GM19099 (cell line): ENCODE measurements around the gene RMDN2.

Experiments
- POLR2A ChIP-seq: IDR thresholded peaks from 3 replicates; pipeline ENCODE4 v1.6.1; 2011; ENCODE audit warnings: low read depth; ENCODE audit not compliant: insufficient read length; ENCODE audit errors: extremely low read depth

RMDN2 gene

DNA sequence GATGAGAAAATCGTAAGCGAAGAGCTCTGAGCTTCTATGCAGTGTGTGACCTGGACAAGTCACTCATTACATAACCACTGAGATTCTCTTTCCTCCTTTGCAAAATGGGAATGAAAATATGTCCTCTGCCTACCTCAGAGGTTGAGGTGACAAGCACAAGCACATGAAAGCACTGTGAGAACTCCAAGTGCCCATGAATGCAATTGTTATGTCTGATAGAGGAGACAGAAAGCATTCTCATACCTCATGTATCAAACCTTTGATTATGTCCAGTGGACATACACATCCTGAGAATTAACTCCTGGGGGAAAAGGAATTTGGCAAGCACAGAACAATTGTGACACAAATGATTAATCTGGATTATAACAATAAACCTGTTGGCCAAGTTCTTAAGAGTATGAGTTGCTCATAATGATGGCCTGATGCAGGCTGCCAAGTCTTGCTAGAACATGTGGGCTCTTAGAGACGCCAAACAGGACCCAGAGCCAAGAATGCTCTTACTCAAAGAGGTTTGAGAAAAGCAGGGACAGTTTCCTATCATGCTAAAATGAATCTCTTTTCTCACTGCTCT lies 8.5 kb upstream of the RMDN2 start:
- TF ChIP-seq POLR2A = no peak

DNA sequence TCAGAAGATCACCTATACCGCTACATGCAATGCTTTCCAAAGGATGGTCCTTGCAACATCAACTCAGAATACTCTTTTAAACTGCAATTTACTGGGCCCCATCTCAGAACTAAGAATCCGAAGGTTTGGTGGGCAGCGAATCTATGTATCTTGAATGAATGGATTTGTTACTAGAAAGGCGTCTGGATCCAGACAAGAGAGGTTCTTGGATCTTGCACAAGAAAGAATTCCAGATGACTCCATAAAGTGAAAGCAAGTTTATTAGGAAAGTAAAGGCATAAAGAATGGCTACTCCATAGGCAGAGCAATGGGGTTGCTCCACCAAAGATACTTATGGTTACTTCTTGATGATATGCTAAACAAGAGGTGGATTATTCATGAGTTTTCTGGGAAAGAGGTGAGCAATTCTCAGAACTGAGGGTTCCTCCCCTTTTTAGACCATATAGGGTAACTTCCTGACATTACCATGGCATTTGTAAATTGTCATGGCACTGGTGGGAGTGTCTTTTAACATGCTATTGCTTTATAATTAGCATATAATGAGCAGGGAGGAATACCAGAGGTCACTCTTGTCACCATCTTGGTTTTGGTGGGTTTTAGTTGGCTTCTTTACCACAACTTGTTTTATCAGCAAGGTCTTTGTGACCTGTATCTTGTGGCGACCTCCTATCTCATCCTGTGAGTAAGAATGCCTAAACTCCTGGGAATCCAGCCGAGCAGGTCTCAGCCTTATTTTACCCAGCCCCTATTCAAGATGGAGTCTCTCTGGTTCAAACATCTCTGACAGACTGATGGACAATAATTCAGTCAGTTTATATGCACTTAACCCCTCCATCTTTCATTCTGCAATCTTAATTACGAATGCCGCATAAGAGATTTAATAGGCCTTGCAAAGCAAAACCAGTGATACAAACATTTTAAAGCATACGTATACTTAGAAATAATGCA lies 7.5 kb upstream of the RMDN2 start:
- no peak for TF ChIP-seq POLR2A

DNA sequence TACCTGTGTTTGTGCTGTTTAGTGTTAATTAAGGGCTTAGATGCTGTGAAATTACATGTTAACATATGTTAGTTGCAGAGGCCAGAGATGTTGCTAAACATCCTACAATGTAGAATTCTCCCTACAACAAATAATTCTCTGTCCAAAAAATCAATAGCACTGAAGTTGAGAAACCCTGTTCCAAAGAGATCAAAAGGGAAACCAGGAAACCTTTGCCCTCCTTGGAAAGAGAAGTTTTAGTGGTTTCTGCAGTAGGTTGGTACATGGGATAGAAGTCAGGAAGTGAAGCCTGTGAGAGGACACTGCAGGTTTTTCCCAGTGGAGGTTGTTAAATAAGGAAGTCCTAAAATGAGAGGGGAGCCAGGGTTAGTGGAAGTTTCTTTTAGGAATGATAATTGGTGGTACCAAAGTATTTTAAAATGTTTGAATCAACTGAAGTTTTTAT lies 6.3 kb upstream of the RMDN2 start:
- no peak for TF ChIP-seq POLR2A

DNA sequence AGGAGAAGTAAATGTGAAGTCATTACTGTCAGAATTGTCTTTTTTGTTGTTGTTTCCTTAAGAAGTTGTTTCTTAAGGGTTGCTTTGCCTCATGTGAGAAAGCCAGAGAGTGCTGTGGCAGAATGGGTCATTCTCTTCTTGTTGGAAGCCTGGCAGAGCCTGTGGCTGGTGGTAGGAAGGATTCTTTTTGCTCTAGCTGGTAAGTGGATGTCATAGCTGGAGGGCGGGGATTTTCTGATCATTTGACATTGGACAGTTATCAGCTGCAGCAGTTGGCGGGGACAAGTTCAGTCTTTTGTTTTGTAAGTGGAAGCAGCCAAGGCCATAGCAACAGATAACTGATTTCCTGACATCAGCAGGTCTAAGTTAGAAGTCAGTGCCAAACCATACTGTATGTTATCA lies 5.5 kb upstream of the RMDN2 start:
- TF ChIP-seq POLR2A = no peak

DNA sequence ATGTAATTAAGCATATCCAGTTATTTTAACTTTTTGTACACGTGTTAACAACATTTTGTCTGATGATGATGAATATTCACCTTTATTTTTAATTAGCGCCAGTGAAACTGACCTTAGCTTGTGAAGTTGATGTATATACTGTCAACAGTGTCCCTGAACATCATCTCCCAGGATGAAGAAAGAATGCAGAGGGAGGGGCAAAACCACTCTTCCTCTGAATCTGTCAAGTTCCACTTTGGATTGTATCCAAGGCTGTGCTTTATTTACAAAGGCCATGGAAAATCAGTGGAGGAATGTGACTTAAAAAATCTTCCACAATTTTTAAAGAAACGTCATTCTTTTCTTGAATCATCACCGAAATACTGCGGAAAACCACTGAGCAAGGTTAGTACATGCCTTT lies 4.5 kb upstream of the RMDN2 start:
- TF ChIP-seq POLR2A = no peak

DNA sequence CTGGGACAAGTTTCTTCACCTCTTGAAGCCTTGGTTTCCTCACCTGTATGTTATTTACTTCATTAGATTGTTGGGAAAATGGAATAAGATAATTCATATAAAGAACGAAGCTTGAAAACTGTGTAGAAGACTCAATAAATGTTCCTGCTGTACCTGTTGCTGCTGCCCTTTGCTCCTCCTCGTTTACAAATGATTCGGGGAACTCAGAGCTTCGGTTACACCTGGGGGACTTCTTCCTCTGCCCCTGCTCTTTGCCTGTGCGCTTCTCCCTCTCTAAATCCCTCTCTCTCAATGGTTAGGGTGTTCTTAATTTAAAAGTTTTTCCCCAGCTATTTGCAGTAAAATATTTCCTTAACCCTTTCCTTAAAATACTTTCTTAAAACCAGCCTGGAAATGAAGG lies 3.3 kb upstream of the RMDN2 start:
- no peak for TF ChIP-seq POLR2A

DNA sequence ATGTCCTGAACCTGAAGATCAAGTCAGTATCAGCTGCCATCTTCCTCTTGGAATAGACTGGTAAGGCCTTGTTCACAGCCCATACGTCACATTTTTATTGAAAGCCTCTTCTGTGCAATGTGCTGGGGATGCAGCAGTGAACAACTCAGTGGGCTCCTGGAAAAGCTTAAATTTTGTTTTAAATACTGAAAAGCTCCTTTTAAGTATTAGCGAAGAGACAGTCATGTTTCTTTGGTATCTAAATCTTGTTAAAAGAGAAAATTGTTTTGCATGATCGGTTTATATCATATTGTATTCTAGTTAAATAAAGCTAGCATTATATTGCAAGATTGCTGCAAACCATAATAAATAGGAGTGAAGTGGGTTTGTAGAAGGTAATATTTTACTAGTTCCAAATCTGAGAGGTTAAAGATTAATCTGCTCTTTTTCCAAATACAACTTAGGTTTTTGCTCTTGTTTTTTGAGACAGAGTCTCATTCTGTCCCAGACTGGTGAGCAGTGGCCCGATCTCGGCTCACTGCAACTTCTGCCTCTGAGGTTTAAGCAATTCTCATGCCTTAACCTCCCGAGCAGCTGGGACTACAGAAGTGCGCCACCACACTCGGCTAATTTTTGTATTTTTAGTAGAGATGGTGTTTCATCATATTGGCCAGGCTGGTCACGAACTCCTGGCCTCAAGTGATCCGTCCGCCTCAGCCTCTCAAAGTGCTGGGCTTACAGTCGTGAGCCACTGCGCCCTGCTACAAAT lies 1.6 kb upstream of the RMDN2 start:
- TF ChIP-seq POLR2A = no peak

DNA sequence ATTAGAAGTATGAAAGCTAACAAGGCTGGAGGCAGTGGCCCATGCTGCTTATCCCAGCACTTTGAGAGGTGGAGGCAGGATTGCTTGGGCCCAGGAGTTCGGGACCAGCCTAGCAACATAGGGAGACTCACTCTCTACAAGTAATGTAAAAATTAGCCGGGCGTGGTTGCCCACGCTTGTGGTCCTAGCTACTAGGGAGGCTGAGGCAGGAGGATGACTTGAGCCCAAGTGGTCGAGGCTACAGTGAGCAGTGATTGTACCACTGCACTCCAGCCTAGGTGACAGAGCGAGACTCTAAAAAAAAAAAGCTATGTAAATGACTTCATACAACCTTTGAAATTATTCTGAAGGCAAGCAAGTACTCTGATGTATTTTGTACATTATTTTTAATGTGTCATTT lies 1.5 kb downstream of the RMDN2 start:
- no peak for TF ChIP-seq POLR2A

DNA sequence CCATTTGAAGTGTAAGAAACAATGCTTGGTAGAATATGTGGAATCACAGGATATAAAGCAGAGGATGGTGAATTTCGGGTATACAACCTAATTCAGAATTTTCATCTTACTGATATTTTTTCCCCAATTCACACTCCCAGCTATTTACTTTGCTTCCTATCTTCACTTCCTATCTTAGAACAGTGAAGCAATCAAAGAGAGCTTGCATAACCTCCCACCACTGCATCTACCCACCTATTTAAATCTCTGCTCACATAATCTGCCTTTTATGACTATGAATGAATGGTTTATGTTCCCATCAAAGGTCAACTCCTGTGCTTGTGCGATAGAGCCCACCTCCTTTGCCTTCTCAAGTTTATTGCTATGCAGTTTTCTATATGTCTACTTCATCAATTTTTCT lies 3.3 kb downstream of the RMDN2 start:
- no peak for TF ChIP-seq POLR2A

DNA sequence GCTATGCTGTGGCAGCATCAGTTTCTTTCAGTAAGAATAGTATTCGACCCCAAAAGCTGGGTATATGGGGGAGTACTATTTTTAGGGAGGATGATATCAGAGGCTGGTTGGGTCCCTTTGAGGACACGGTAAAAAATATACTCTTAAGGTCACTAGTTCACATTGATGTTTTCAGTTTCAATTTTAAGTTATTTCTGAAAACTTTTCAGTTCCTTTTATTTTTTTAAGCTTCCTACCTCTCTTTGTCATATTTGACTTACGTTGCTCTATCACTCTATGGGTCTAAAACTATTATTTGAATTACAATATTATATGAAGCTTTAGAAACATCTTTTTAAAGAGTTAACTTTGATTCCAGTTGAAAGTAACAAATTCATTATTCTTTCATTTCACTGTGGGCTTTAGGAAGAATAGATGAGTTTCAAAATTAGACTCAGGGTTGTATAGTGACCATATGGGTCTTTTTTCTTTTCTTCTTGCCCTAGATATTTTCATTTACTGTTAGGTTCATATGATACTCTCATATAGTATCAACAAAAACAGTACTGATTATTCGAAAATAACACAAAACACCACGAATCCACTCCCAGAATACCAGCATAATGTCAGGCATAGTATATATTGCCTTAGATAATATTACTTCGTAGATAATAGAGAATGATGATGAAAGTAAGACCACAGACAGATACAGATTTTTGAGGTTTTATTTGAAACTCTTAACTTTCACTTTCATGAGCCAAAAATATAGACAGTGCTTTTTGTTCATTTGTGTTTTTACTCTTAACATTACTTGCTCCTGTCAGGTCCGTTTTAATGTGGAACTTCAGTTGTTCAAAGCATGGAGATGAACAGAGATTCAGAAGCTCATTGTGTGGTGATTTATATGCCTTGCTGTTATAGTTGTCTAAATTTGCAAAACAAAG lies 9.8 kb downstream of the RMDN2 start:
- TF ChIP-seq POLR2A = no peak

DNA sequence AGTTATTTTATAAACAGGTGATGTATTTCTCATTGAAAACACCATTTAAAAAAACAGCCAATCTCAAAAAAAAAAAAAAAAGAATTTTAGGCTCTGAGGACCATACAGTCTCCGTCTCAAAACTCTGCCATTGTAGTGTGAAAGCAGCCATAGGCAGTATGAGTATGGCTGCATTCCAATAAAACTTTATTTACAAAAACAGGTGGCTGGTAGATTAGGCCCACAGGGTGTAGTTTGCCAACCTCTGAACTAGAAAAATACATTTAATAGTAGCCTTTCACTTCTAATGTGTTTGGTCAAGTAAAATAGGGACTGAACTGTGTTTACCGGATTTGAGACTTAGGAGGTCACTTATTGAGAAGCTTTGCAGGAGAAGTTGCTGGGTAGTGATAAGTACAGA lies 19.2 kb downstream of the RMDN2 start:
- no peak for TF ChIP-seq POLR2A

DNA sequence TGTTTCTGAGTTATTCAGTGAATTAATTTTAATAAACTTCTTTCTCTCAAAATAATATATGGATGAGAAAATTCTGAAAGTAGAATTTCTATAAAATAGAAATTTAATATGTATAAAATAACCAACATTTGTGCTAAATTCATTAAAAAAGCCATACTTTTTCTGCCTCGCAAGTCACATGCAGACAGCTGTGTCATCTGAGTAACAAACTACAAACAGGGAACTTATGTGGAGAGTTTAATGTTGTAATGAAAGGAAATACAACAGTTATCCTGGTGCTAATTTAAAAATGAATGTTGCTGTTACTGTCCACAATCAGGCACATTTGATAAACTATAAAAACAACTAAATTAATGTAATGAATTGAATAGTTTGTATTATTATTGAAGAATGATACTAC lies 22.2 kb downstream of the RMDN2 start:
- TF ChIP-seq POLR2A = no peak

DNA sequence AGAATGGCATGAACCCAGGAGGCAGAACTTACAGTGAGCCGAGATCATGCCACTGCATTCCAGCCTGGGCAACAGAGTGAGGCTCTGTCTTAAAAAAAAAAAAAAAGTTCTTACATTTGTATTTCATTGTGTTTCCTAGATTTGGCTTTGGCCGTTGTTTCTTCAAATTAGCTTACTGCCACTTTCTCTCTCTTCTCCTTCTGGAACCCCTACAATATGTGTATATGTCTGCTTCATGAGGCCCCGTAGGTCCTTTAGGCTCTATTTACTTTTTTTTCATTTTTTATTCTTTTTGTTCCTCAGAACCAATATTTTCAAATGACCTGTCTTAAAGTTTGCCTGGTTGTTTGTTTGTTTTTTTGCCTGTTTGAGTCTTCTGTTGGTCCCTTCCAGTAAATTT lies 41.2 kb downstream of the RMDN2 start:
- TF ChIP-seq POLR2A = no peak

DNA sequence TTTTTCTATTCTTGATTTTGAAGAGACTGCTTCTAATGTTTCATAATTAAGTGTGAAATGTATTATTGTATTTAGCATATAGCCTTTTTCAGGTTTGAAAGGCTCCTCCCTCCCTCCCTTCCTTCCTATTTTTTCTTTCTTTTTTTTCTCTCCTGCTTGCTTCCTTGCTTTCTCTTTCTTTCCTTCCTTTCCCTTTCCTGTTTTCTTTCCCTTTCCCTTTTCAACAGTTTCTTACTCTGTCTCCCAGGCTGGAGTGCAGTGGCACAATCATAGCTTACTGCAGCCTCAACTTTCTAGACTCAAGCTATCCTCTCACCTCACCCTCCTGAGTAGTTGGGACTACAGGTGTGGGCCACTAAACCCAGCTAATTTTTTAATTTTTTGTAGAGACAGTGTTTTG lies 44.6 kb downstream of the RMDN2 start:
- TF ChIP-seq POLR2A = no peak

DNA sequence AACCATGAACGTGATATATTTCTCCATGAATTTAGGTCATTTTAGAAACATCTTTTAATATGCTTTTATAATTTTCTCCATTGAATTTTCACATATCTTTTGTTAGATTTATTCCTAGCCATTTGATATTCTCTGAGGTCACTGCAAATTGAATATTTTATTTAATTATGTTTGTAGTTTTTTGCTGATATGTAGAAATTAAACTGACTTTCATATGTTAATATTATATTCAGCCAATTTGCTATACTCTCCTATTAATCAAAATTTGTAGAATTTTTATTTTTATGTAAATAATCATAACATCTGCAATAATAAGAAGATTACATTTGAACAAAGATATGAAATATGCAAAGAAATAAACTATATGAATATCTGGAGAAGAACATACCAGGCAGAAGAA lies 46.9 kb downstream of the RMDN2 start:
- no peak for TF ChIP-seq POLR2A
